Naive B cell (primary cell): ENCODE results near the gene OSBP2. TPM values are rescaled to one million over a fixed set of nuclear protein-coding genes. Genes with fewer than 3 reads are reported as not detected.

Experiments used
- ATAC-seq, 2 donors: fragments of 150-1000 bp; cut with Tn5 transposase; 2 replicates each; pipeline ENCODE4 v1.10.0; 2021; ENCODE audit warnings: low read depth in 2 of 2, mild to moderate bottlenecking in 2 of 2, moderate library complexity in 2 of 2
- DNase-seq: peaks from one replicate; pipeline ENCODE4 v3.0.0; 2022
- H3K27ac Mint-ChIP-seq, 6 donors: one replicate each; pipeline ENCODE4 v1.8.0; 2020 to 2022; ENCODE audit warnings: mild to moderate bottlenecking in 6 of 6, mixed read lengths in 6 of 6, moderate library complexity in 5 of 6, inconsistent platforms in 2 of 6
- H3K27me3 Mint-ChIP-seq, 3 donors: one replicate each; pipeline ENCODE4 v1.8.0; 2021 to 2022; ENCODE audit warnings: mixed read lengths in 3 of 3, mild to moderate bottlenecking in 1 of 3
- H3K36me3 Mint-ChIP-seq, 2 donors: one replicate each; pipeline ENCODE4 v1.8.0; 2020 to 2022; ENCODE audit warnings: mixed read lengths in 2 of 2, inconsistent platforms in 1 of 2, mild to moderate bottlenecking in 1 of 2
- H3K4me1 Mint-ChIP-seq, 3 donors: one replicate each; pipeline ENCODE4 v1.8.0; 2020 to 2022; ENCODE audit warnings: mixed read lengths in 3 of 3, inconsistent platforms in 1 of 3, mild to moderate bottlenecking in 1 of 3, moderate library complexity in 1 of 3
- H3K4me3 Mint-ChIP-seq, 8 donors: one replicate each; pipeline ENCODE4 v1.8.0; 2020 to 2022; ENCODE audit warnings: mild to moderate bottlenecking in 8 of 8, mixed read lengths in 8 of 8, moderate library complexity in 8 of 8, inconsistent platforms in 2 of 8
- H3K9me3 Mint-ChIP-seq, 7 donors: one replicate each; pipeline ENCODE4 v1.8.0; 2020 to 2022; ENCODE audit warnings: mixed read lengths in 7 of 7, mild to moderate bottlenecking in 5 of 7, inconsistent platforms in 2 of 7, moderate library complexity in 1 of 7
- polyA plus RNA-seq, 6 donors: library from polyadenylated mRNA; unstranded; fragments of 300-500 nt; fragmentation: Illumina TruSeq; gene quantifications; one replicate each; pipeline ENCODE4 v1.2.3, GENCODE V29; 2021; ENCODE audit warnings: low read depth in 6 of 6

OSBP2 gene
- polyA plus RNA-seq, 6 donors from 2014 or later: 0.20 to 1.1 (median 0.61) TPM; not detected in 1

DNA sequence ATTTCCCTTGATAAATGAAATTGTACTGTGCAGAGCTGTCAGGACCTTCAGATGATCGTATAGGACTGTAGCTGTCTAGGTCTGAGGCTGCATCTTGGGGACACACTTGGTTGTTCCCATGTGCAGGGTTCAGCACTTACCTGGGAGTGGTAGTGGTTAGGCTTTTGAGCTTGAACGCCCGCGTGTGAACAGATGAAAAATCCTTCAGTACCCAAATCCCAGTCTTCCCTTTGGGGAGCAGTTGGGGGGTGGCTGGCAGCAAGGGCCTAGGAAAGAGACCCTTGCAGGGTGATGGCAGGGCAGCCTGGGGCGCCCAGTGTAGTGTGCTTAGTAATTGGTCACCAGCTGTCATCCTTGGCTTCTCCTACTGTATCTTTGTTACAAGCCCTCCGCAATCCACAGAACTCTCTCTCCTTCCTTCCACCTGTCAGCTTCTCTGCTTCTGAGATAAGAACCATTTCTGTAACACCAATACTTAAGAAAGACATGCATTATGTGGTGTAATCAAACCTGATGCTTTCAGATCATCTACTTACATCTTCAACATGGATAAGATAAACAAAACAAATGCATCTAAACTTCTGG, 209.3 kb downstream of the OSBP2 start:
- peaks cover 0 to 19% (median 6%) of the 10 kb centered on the region in 7 donors for H3K9me3 Mint-ChIP-seq
- H3K4me3 Mint-ChIP-seq: no peak overlapping the region
- DNase-seq (no peak), ATAC-seq (no peak)
- H3K27ac Mint-ChIP-seq: peak overlapping the region in 4 of 6 donors; percentile 1 to 95 (median 40)
- peaks cover 6 to 17% (median 13%) of the 10 kb centered on the region in 3 donors for H3K4me1 Mint-ChIP-seq
- H3K27me3 Mint-ChIP-seq: no peaks in the 10 kb centered on the region
- peaks cover 0 to under 1% of the 10 kb centered on the region in 2 donors for H3K36me3 Mint-ChIP-seq

DNA sequence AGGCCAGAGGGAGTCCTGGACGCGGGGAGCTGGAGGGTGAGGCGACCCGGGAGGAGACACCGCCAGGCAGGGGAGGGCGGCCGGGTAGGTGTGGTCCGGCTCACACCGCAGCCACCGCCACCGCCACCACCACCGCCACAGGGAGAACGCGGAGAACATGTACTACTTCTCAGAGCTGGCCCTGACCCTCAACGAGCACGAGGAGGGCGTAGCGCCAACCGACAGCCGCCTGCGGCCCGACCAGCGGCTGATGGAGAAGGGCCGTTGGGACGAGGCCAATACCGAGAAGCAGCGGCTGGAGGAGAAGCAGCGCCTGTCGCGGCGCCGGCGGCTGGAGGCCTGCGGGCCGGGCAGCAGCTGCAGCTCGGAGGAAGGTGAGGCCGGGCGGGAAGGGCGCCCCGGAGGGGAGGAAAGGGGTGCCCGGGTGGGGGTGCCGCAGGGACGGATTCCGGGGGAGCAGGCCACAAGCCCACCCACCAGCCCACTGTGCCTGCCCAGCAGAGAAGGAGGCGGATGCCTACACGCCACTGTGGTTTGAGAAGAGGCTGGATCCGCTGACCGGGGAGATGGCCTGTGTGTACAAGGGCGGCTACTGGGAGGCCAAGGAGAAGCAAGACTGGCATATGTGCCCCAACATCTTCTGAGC, 211.1 kb downstream of the OSBP2 start:
- Mint-ChIP-seq H3K27ac (no peak overlapping the region), H3K9me3 (peaks cover 0 to under 1% (median 0%) of the 10 kb centered on the region in 7 donors), H3K27me3 (no peaks in the 10 kb centered on the region), H3K36me3 (peaks cover 0 to 10% of the 10 kb centered on the region in 2 donors), H3K4me3 (no peak overlapping the region), H3K4me1 (peaks cover 6 to 17% (median 13%) of the 10 kb centered on the region in 3 donors)
- DNase-seq: no peak
- ATAC-seq: no peak

DNA sequence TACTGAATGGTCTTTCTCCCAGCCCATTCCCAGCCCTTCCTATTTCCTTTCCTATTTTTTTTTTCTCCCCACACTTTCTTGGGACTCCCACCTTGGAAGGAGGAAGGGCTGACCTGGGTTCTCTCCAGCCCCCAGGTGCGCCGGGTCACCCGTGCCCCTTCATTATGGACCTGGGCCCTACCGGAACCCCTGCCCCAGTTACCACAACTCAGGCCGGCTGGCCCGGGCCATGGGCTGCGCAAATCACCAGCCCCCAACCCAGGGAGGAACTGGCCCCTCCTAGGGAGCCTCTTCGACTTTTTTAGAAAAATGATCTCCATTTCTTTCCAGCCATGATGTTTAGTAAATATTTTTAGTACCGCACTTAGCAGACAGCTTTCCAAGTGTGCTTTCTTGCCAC, 211.7 kb downstream of the OSBP2 start:
- Mint-ChIP-seq H3K4me1 (peaks cover 6 to 17% (median 13%) of the 10 kb centered on the region in 3 donors), H3K27me3 (no peaks in the 10 kb centered on the region), H3K27ac (no peak overlapping the region), H3K36me3 (peaks cover 0 to 10% of the 10 kb centered on the region in 2 donors), H3K9me3 (no peaks in the 10 kb centered on the region), H3K4me3 (no peak overlapping the region)
- ATAC-seq (no peak), DNase-seq (no peak)

DNA sequence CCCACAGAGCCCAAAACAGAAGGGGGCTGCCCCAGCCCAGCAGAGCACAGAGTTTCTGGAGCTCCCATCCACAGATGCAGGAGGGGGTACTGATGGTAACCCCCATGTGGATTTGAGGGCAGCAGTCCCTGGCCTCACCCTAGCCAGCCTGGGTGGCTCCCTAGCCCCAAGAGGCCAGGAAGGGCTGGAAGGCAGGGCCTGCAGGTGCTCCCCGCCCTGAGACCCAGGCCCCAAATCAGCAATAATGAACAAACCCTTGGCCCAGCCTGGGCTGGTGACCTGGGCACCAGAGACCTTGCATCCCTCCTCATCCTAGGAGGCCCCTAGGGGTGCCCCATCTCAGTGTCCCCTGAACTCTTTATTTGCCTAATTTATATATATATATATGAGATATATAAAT, 212.3 kb downstream of the OSBP2 start:
- H3K27me3 Mint-ChIP-seq: no peaks in the 10 kb centered on the region
- H3K9me3 Mint-ChIP-seq: no peaks in the 10 kb centered on the region
- no peak overlapping the region for H3K4me3 Mint-ChIP-seq
- no peak for DNase-seq
- no peak for ATAC-seq
- H3K4me1 Mint-ChIP-seq: peaks cover 6 to 17% (median 13%) of the 10 kb centered on the region in 3 donors
- no peak overlapping the region for H3K27ac Mint-ChIP-seq
- H3K36me3 Mint-ChIP-seq: peaks cover 0 to 10% of the 10 kb centered on the region in 2 donors

DNA sequence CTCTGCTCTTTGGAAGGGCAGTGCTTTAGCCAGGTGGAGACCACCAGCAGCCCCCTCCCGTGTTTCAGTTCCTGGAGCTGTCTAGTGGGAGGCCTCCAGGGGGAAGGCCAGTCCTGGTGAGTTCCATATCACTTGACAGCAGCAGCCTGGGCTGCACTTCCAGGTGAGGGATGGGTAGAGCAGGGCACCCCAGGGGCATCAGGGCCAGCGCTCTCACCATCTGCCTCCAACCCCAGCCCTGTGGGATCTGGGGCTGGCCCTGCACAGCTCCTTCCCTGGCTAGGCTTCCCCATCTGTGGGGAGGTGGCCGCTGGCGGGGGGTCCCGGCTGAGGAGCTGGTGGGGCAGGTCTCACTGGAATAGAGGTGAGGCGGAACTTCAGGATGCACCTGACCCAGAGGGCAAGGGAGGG, 213.4 kb downstream of the OSBP2 start:
- peaks cover 0 to 10% of the 10 kb centered on the region in 2 donors for H3K36me3 Mint-ChIP-seq
- peaks cover 2 to 7% (median 3%) of the 10 kb centered on the region in 3 donors for H3K4me1 Mint-ChIP-seq
- no peak for DNase-seq
- no peak overlapping the region for H3K4me3 Mint-ChIP-seq
- H3K27ac Mint-ChIP-seq: no peak overlapping the region
- H3K9me3 Mint-ChIP-seq: no peaks in the 10 kb centered on the region
- no peaks in the 10 kb centered on the region for H3K27me3 Mint-ChIP-seq
- no peak for ATAC-seq

DNA sequence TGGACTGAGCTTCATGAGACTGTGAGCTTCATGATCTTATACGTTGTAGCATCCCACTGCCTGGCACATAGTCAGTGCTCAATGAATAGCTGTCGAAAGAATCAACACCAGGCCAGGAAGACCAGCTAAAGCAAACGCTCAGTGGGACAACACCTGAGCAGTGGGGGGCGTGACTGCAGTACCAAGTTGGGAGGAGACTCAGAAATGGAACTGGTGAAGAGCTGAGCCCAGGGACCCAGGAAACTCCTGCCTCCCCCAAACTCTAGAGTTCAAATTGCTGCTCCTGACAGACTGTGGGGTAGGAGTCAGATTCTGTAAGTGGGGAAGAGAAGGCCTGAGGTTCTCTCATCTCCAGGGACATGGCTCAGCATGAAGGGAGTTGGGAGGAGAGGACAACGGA, 214.6 kb downstream of the OSBP2 start:
- H3K27ac Mint-ChIP-seq: no peak overlapping the region
- no peak for ATAC-seq
- peaks cover 0 to 10% of the 10 kb centered on the region in 2 donors for H3K36me3 Mint-ChIP-seq
- peaks cover 0 to 2% (median 0%) of the 10 kb centered on the region in 7 donors for H3K9me3 Mint-ChIP-seq
- H3K4me3 Mint-ChIP-seq: no peak overlapping the region
- H3K27me3 Mint-ChIP-seq: no peaks in the 10 kb centered on the region
- H3K4me1 Mint-ChIP-seq: no peaks in the 10 kb centered on the region
- DNase-seq: no peak

DNA sequence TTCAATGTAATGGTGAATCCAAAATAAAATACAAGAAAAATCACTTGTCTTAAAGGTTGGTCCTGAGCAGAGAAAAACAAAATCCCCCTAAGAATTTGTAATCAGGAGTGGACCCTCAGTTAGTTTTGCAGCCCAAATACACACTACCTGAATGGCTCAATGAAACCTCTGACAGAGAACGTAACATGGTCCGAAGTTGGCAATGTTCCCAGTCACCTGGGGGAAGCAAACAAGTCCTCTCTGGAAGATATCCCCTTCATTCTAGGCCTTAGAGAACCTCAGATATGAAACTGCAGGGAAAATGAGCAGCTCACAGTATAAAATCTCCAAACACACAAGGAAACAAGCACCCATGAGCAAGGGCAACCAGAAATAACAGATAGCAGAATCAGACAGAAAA, 215.7 kb downstream of the OSBP2 start:
- Mint-ChIP-seq H3K4me1 (no peaks in the 10 kb centered on the region), H3K27ac (peak overlapping the region in 1 of 6 donors; percentile 65), H3K4me3 (no peak overlapping the region), H3K27me3 (no peaks in the 10 kb centered on the region), H3K36me3 (peaks cover 0 to 10% of the 10 kb centered on the region in 2 donors), H3K9me3 (peaks cover 0 to 2% (median under 1%) of the 10 kb centered on the region in 7 donors)
- ATAC-seq (no peak), DNase-seq (no peak)

DNA sequence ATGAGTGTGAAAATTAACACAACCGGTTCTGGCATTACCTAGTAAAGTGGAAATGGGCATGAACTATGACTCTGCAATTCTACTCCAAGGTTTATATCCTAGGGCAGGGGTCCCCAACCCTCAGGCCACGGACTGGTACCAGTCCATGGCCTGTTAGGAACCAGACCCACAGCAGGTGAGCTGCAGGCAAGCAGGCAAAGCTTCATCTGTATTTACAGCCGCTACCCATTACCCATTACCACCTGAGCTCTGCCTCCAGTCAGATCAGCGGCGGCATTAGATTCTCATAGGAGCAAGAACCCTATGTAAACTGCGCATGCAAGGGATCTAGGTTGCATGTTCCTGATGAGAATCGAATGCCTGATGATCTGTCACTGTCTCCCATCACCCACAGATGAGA, 224.1 kb downstream of the OSBP2 start:
- H3K27ac Mint-ChIP-seq: peak overlapping the region in 1 of 6 donors; percentile 28
- peaks cover 0 to 8% (median 4%) of the 10 kb centered on the region in 7 donors for H3K9me3 Mint-ChIP-seq
- DNase-seq (no peak), ATAC-seq (no peak)
- peaks cover 8 to 22% (median 20%) of the 10 kb centered on the region in 3 donors for H3K4me1 Mint-ChIP-seq
- no peak overlapping the region for H3K4me3 Mint-ChIP-seq
- no peaks in the 10 kb centered on the region for H3K36me3 Mint-ChIP-seq
- H3K27me3 Mint-ChIP-seq: no peaks in the 10 kb centered on the region

DNA sequence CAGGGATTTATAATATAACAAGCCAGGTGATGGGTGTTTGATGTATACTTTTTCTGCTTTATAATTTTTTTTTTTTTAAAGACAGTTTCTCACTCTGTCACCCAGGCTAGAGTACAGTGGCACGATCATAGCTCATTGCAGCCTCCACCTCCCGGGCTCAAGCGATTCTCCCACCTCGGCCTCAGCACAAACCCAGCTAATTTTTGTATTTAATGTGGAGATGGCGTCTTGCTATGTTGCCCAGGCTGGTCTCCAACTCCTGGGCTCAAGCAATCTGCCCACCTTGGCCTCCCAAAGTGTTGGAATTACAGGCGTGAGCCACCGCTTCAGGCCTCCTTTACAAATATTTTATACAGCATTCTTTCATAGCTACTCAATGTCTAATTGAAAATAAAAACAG, 225.3 kb downstream of the OSBP2 start:
- Mint-ChIP-seq H3K36me3 (no peaks in the 10 kb centered on the region), H3K9me3 (peaks cover 0 to 8% (median 4%) of the 10 kb centered on the region in 7 donors), H3K27ac (no peak overlapping the region), H3K4me3 (peak overlapping the region in 4 of 8 donors; percentile 57 to 93 (median 76)), H3K4me1 (peaks cover 8 to 22% (median 20%) of the 10 kb centered on the region in 3 donors), H3K27me3 (no peaks in the 10 kb centered on the region)
- DNase-seq (no peak), ATAC-seq (no peak)

DNA sequence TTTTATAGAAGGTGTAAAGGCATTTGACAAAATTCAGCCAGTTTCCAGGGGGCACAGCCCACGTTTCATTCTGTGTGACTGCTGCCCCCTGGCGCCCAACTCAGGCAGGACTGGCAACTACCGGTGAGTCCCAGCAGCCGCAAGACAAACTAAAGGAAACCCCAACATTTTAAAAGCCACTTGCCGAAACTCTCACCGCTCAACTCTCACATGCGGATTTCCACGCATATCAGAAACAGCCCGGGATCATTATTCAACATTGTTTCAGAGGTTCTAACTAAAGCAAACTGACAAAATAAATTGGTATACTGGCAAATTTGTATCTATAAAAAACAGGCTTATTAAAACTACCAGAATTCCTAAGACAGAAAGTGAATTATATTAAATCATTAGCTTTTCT, 225.7 kb downstream of the OSBP2 start:
- Mint-ChIP-seq H3K9me3 (peaks cover 0 to 7% (median 2%) of the 10 kb centered on the region in 7 donors), H3K27me3 (no peaks in the 10 kb centered on the region), H3K27ac (peak overlapping the region in 3 of 6 donors; percentile 0 to 31 (median 6)), H3K36me3 (no peaks in the 10 kb centered on the region), H3K4me1 (peaks cover 8 to 22% (median 20%) of the 10 kb centered on the region in 3 donors), H3K4me3 (peak overlapping the region; percentile 57 to 93 (median 72))
- ATAC-seq (peak; percentile 59 to 62), DNase-seq (peak; percentile 74)

DNA sequence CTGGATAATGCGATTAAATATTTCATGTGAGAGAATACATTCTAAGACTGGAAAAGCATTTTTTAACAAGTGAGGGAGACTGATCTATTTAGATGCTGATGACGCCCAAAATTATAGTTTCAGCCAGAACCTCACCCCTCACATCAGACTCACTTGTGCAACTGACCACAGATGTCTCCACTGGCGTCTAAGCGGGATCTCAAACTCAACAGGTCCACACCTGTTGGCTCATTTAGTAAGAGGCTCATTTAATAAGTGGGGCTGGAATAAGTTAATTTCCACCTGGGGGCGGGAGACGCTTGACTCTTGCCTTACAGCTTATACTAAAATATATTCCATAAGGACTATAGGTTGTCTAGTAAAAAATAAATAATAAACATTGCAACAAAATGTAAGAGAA, 226.4 kb downstream of the OSBP2 start:
- no peak for ATAC-seq
- peak overlapping the region; percentile 29 to 95 (median 94) for H3K27ac Mint-ChIP-seq

DNA sequence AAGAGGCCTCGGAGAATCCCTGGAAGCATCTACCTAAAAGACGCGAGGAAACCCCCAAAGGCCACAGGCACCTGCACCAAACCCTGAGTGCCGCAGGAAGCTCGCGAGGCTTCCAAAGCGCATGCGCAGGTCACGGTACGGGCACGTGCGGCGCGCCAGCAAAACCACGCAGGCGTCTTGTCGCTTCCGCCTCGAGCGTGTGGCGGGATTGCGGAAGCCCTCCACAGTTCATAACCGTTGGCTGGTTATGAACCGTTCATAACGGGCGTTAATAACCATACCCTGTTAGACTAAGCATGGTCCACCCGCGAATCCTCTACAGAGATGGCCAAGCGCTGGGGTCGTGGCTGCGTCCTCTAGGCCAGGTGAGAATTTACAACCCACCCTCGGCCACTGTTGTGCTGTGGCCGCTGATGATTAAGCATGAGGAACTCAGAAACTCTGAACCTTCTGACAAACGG, 227.5 kb downstream of the OSBP2 start:
- peak overlapping the region; percentile 83 to 95 (median 94) for H3K27ac Mint-ChIP-seq
- DNase-seq: peak; percentile 82
- peak; percentile 86 for ATAC-seq
- H3K4me1 Mint-ChIP-seq: peaks cover 8 to 26% (median 22%) of the 10 kb centered on the region in 3 donors
- peak overlapping the region; percentile 72 to 93 (median 86) for H3K4me3 Mint-ChIP-seq
- H3K9me3 Mint-ChIP-seq: no peaks in the 10 kb centered on the region
- peaks cover 6 to 7% of the 10 kb centered on the region in 2 donors for H3K36me3 Mint-ChIP-seq
- no peaks in the 10 kb centered on the region for H3K27me3 Mint-ChIP-seq

More for the DNA sequence above, 226.4 kb downstream of the OSBP2 start:
- peaks cover 0 to 2% (median 0%) of the 10 kb centered on the region in 7 donors for H3K9me3 Mint-ChIP-seq
- H3K27me3 Mint-ChIP-seq: no peaks in the 10 kb centered on the region
- peaks cover 8 to 22% (median 20%) of the 10 kb centered on the region in 3 donors for H3K4me1 Mint-ChIP-seq
- H3K4me3 Mint-ChIP-seq: peak overlapping the region; percentile 72 to 93 (median 86)
- no peaks in the 10 kb centered on the region for H3K36me3 Mint-ChIP-seq
- DNase-seq: no peak

DNA sequence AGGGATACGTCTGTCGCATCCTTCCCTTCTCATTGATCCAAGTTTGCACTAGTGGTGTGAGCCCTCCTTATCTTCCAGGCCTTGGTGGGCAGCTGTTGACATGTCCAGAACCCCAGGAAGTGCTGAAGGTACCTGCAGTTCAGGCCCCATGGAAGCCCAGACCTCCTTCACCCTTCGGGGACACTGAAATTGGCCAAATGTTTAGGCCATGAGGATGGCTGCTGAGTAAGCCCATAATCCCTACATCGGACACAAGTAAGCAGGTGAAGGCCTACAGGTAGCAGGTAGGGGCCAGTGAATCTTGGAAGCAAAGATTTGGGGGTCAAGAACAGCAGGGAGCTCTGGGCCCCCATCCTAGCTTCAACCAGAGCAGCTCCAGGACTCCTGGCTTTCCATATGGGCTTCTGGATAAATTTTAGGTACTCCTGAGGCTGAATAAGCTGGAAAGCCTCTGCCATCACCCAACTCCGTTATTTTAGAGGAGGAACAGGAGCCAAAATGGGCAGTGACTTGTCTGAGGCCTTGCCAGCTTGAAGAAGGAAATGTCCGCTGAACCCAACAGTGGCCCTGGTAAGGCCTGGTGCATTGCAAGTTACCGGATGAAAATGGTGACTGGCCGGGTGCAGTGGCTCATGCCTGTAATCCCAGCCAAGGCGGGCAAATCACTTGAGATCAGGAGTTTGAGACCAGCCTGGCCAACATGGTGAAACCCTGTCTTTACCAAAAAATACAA, 228.7 kb downstream of the OSBP2 start:
- peaks cover 8 to 27% (median 22%) of the 10 kb centered on the region in 3 donors for H3K4me1 Mint-ChIP-seq
- peak overlapping the region in 3 of 8 donors; percentile 60 to 93 (median 79) for H3K4me3 Mint-ChIP-seq
- H3K9me3 Mint-ChIP-seq: no peaks in the 10 kb centered on the region
- ATAC-seq (no peak), DNase-seq (no peak)
- peaks cover 6 to 11% of the 10 kb centered on the region in 2 donors for H3K36me3 Mint-ChIP-seq
- peak overlapping the region in 2 of 6 donors; percentile 62 to 83 for H3K27ac Mint-ChIP-seq
- no peaks in the 10 kb centered on the region for H3K27me3 Mint-ChIP-seq
